A673 (cell line): Measurements from ENCODE around the gene CACNA1A.

ENCODE experiments used
- CTCF ChIP-seq: fragments of 300-800, 200-600 bp; sonication (generic); conservative IDR thresholded peaks from 2 replicates; pipeline ENCODE4 v1.5.1; 2017; ENCODE audit warnings: low read depth, mild to moderate bottlenecking, antibody characterized with exemption, low read length, moderate library complexity, mixed read lengths
- EZH2 ChIP-seq: fragments of 200-600 bp; sonication (generic); IDR thresholded peaks from 2 replicates; pipeline ENCODE4 v1.6.1; 2017; ENCODE audit warnings: borderline replicate concordance, low read depth, mild to moderate bottlenecking, mixed read lengths, antibody characterized with exemption, low read length; ENCODE audit not compliant: poor library complexity, severe bottlenecking

DNA sequence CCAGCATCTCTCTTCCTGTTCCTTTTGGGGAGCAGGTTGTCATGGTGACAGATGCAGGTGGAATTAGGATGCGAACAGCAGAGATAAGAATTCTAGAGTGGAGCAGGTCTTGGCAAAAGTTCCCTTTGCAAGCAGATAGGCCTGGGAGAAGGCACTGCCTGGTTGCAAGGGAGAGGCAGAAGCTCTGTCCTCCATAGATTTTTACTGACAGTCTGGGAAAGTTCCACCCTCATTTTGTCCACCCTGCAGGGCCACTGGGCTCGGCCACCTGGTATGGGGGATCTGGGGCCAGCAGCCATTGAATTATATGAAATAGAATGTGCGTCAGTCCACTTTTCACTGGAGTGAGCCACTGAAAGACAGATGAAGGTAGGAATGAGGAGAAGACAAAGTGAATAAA lies 214.4 kb downstream of the CACNA1A start:
- TF ChIP-seq EZH2 = no peak
- TF ChIP-seq CTCF = no peak
